ENCODE data around the gene MCRS1.
A peak's percentile ranks its signal among the peaks of the same experiment; 100 is the strongest.

- TF ChIP-seq CTCF (IDR thresholded peaks at IDR 0.05; ENCODE audit: poor library complexity, severe bottlenecking), result no peak
- no peak for TF ChIP-seq SMC3 (conservative IDR thresholded peaks at IDR 0.05; ENCODE audit: poor library complexity)
- no peak for TF ChIP-seq EP300 (conservative IDR thresholded peaks at IDR 0.05; ENCODE audit: poor library complexity, severe bottlenecking)
- TF ChIP-seq POLR2AphosphoS5 (IDR thresholded peaks at IDR 0.05), result peak; percentile 21
- no peak for TF ChIP-seq TAF1 (IDR thresholded peaks at IDR 0.05; ENCODE audit: low read depth)
- TF ChIP-seq EZH2 (IDR thresholded peaks at IDR 0.05; ENCODE audit: borderline replicate concordance, insufficient read depth, low read length, poor library complexity, severe bottlenecking), result no peak
- no peak for TF ChIP-seq MXI1 (conservative IDR thresholded peaks at IDR 0.05; ENCODE audit: poor library complexity, severe bottlenecking)
Observed at GRCh38 chr12:49538510-49539403, 29.2 kb downstream of the MCRS1 start, which contains the start of gene KCNH3.

Measured in neural cell (in vitro differentiated cells).